PFSK-1 (cell line): ENCODE measurements around the gene CYP2A6.

Experiments used
- FOXP2 ChIP-seq: optimal IDR thresholded peaks from 2 replicates; pipeline ENCODE3; 2011; ENCODE audit warnings: borderline replicate concordance, control low read depth, inconsistent platforms; ENCODE audit not compliant: insufficient read depth; ENCODE audit errors: extremely low read length, extremely low read depth
- POLR2AphosphoS5 ChIP-seq: IDR thresholded peaks from 2 replicates; pipeline ENCODE4 v1.6.1; 2012; ENCODE audit warnings: low read depth, mild to moderate bottlenecking, control low read depth, low read length, moderate library complexity
- SIN3A ChIP-seq: IDR thresholded peaks from 2 replicates; pipeline ENCODE4 v1.6.1; 2012; ENCODE audit warnings: mild to moderate bottlenecking, low read length, moderate library complexity, borderline replicate concordance; ENCODE audit not compliant: insufficient read depth
- TAF1 ChIP-seq: IDR thresholded peaks from 2 replicates; pipeline ENCODE4 v1.6.1; 2012; ENCODE audit warnings: low read length, control low read depth, borderline replicate concordance; ENCODE audit not compliant: insufficient read depth
- TF ChIP-seq, protein P1 (sequence below), 2 experiments: IDR thresholded peaks; 2 replicates each; pipeline versions ENCODE4 v1.6.1 to v1.8.0; 2011 to 2012; ENCODE audit warnings: low read depth in 2 of 2, low read length in 2 of 2, control low read depth in 1 of 2, inconsistent platforms in 1 of 2, mild to moderate bottlenecking in 1 of 2, moderate library complexity in 1 of 2; ENCODE audit not compliant: insufficient read depth in 1 of 2

CYP2A6 gene

DNA sequence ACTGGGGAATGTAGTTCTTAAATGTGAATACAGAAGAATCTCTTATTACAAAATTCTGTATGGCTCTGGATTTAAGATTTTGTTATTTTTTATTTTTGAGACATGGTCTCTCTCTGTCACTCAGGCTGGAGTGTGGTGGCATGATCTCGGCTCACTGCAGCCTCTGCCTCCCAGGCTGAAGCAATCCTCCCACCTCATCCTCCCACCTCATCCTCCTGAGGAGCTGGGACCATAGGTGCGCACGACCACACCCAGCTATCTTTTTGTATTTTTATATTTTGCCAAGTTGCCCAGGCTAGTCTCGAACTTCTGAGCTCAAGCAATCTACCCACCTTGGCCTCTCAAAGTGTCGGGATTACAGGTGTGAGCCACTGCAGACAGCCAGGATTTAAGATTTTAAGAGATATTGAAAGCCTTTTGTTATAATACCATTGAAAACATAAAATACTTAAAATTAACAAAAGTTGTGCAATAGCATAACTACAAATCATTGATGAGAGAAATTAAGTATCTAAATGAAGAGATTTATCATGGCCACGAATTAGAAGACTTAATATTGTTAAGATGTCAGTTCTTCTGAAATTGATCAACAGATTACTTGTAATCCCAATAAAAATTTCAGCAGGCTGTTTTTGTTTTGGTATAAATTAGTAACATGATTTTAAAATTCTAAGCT is 13.4 kb downstream of the CYP2A6 start:
- TF ChIP-seq FOXP2 (no peak), POLR2AphosphoS5 (no peak), TAF1 (no peak), SIN3A (no peak)
- TF ChIP-seq, protein P1, sequence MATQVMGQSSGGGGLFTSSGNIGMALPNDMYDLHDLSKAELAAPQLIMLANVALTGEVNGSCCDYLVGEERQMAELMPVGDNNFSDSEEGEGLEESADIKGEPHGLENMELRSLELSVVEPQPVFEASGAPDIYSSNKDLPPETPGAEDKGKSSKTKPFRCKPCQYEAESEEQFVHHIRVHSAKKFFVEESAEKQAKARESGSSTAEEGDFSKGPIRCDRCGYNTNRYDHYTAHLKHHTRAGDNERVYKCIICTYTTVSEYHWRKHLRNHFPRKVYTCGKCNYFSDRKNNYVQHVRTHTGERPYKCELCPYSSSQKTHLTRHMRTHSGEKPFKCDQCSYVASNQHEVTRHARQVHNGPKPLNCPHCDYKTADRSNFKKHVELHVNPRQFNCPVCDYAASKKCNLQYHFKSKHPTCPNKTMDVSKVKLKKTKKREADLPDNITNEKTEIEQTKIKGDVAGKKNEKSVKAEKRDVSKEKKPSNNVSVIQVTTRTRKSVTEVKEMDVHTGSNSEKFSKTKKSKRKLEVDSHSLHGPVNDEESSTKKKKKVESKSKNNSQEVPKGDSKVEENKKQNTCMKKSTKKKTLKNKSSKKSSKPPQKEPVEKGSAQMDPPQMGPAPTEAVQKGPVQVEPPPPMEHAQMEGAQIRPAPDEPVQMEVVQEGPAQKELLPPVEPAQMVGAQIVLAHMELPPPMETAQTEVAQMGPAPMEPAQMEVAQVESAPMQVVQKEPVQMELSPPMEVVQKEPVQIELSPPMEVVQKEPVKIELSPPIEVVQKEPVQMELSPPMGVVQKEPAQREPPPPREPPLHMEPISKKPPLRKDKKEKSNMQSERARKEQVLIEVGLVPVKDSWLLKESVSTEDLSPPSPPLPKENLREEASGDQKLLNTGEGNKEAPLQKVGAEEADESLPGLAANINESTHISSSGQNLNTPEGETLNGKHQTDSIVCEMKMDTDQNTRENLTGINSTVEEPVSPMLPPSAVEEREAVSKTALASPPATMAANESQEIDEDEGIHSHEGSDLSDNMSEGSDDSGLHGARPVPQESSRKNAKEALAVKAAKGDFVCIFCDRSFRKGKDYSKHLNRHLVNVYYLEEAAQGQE (IDR thresholded peaks at IDR 0.05; ENCODE audit: insufficient read depth in 1 of 2, low read depth in 2 of 2, low read length in 2 of 2) = no peak

DNA sequence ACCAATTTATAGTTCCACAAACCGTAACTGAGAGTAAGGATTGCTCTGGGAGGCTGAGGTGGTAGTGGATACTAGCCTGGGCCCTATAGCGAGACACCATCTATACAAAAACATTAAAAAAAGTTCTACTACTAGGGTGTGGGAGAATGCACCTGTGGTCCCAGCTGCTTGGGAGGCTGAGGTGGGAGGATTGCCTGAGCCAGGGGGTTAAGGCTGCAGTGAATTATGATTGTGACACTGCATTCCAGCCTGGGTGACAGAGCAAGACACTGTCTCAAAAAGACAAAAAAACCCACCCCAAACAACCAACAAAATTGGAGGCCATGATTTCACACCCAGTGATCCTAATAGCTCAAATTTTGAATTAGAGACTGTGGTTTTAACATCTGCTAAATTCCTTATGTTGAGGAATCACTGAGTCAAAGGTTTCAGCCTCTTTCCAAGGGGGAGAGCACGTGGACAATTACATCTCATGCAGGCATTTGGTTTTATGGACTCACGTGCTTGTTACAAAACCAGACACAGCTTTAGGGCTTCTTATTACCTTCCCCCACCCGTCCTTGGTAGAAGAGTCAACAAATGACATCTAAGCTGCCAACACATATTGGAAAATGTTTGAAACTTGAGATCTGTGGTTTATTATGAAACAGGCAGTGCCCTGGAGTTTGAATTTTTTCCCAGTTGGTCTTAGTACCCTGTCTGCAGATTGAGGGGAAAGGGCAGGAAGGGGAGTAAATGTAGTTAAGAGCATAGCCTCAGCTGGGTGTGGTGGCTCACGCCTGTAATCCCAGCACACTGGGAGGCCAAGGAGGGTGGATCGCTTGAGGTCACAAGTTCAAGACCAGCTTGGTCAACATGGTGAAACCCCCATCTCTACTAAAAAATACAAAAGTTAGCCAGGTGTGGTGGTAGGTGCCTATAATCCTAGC is 18.5 kb downstream of the CYP2A6 start:
- TF ChIP-seq POLR2AphosphoS5 (no peak), SIN3A (no peak), TAF1 (no peak)

DNA sequence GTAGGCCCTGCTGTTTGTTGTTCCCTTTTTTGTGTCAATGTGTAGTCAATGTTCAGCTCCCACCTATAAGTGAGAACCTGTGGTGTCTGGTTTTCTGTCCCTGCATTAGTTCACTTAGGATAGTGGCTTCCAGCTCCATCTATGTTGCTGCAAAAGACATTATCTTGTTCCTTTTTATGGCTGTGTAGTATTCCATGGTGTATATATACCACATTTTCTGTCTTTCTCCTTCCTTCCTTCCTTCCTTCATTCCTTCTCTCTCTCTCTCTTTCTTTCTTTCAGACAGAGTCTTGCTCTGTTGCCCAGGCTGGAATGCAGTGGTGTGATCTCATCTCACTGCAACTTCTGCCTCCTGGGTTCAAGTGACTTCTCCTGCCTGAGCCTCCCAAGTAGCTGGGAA is 21.0 kb downstream of the CYP2A6 start:
- TF ChIP-seq POLR2AphosphoS5 (no peak), FOXP2 (no peak), SIN3A (no peak), TAF1 (no peak)
- TF ChIP-seq, protein P1 (IDR thresholded peaks at IDR 0.05; ENCODE audit: insufficient read depth in 1 of 2, low read depth in 2 of 2, low read length in 2 of 2) = no peak

DNA sequence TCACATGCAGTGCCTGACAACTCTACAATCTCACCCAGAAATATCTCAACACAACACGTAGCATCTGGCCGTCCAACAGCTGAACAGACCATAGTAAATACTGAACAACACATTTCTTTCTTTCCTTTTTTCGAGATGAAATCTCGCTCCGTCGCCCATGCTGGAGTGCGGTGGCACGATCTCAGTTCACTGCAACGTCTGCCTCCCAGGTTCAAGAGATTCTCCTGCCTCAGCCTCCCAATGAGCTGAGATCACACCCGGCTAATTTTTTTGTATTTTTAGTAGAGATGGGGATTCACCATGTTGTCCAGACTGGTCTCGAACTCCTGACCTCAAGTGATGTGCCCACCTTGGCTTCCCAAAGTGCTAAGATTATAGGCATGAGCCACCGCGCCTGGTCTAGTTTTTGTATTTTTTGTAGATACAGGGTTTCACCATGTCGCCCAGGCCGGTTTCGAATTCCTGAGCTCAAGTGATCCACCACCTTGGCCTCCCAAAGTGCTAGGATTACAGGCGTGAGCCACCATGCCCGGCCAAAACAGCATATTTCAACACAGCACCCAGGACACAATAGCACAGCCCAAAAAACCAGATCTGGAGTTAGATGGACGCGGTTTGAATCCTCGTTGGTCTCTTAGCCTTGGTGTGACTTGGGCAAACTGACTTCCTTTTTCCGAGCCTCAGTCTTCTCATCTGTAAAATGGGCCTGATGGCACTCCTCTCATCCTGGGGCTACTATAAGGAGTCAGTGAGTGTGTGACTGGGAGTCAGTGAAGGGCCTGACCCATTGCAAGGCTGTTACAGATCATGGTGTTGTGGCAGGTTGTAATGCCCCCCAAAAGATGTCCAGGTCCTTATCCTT is 22.6 kb downstream of the CYP2A6 start:
- no peak for TF ChIP-seq TAF1
- TF ChIP-seq, protein P1 (IDR thresholded peaks at IDR 0.05; ENCODE audit: insufficient read depth in 1 of 2, low read depth in 2 of 2, low read length in 2 of 2) = no peak
- no peak for TF ChIP-seq SIN3A
- TF ChIP-seq POLR2AphosphoS5 = no peak
- no peak for TF ChIP-seq FOXP2

DNA sequence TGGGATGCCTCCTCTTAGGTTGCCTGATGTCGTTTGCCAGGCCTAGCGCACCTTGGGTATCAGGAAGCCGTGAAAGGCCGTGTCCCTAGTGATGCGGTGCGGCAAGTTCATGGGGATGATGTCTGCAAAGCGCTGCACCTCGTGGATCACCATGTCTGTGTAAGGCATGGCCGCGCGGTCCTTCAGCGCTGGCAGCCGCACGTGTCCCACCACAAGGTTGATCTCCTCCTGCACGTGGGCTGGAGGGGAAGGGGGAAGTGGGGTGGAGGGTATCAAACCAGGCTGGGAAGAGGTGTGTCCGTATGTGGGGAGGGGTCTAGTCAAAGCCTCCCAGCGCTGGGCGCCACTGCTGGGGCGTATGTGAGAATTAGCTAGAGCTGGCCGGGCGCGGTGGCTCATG is 28.1 kb downstream of the CYP2A6 start:
- TF ChIP-seq POLR2AphosphoS5 (no peak), FOXP2 (no peak), TAF1 (no peak), SIN3A (no peak)
- TF ChIP-seq, protein P1 (IDR thresholded peaks at IDR 0.05; ENCODE audit: insufficient read depth in 1 of 2, low read depth in 2 of 2, low read length in 2 of 2) = no peak
